Upper lobe of left lung (tissue), 4 donors: ENCODE results near the gene FCHO2.

Source experiments
- POLR2AphosphoS5 ChIP-seq, 2 donors: sonication (generic); formaldehyde crosslinking; IDR thresholded peaks; one replicate each; pipeline ENCODE4 v1.5.1; 2017; ENCODE audit warnings: antibody characterized with exemption in 2 of 2
- TF ChIP-seq, protein P1 (sequence below), 6 experiments: fragments of 450-650 bp in 4 of 6; fragments of 200-600 bp in 2 of 6; sonication (generic) in 2 of 6; IDR thresholded peaks; one replicate each; pipeline ENCODE4 v1.5.1; 2016 to 2019; ENCODE audit warnings: antibody characterized with exemption in 6 of 6

DNA sequence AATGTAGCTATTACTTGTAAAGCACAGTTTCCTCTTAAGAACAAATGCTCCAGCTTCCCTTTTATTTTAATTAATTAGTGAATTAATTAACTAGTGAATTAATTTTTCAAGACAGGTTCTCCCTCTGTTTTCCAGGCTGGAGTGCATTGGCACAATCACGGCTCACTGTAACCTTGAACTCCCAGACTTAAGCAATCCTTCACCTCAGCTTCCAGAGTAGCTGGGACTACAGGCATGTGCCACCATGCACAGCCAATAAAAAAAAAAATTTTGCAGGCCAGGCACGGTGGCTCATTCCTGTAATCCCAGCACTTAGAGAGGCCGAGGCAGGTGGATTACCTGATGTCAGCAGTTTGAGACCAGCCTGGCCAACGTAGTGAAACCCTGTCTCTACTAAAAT is 44.1 kb downstream of the FCHO2 start:
- TF ChIP-seq, protein P1, sequence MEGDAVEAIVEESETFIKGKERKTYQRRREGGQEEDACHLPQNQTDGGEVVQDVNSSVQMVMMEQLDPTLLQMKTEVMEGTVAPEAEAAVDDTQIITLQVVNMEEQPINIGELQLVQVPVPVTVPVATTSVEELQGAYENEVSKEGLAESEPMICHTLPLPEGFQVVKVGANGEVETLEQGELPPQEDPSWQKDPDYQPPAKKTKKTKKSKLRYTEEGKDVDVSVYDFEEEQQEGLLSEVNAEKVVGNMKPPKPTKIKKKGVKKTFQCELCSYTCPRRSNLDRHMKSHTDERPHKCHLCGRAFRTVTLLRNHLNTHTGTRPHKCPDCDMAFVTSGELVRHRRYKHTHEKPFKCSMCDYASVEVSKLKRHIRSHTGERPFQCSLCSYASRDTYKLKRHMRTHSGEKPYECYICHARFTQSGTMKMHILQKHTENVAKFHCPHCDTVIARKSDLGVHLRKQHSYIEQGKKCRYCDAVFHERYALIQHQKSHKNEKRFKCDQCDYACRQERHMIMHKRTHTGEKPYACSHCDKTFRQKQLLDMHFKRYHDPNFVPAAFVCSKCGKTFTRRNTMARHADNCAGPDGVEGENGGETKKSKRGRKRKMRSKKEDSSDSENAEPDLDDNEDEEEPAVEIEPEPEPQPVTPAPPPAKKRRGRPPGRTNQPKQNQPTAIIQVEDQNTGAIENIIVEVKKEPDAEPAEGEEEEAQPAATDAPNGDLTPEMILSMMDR (IDR thresholded peaks at IDR 0.05), result no peak
- no peak for TF ChIP-seq POLR2AphosphoS5 (IDR thresholded peaks at IDR 0.05)
